ENCODE results near the gene ATXN2.
"Not testable (repeated sequence)": the region's sequence is repeated elsewhere in the genome, so short reads cannot be mapped to it uniquely, and the experiment has no call there.

The ATXN2 gene

DNA sequence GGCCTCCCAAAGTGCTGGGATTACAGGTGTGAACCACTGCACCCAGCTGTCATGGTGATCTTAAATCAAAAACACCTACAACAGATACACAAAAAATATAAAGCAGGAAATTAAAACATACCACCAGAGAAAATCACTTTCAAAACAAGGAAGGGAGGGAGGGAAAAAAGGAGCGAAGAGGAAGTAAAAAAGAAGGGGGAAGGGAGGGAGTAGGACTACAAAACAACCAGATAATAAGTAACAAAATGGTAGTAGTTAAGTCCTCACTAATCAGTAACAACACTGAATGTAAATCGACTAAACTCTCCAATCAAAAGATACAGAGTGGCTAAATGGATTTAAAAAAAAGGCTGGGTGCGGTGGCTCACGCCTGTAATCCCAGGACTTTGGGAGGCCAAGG is 104.4 kb downstream of the ATXN2 start:
- no peak for DNase-seq (ENCODE audit: low spot score)

GRCh38 chr12:111492979-111493378 is 106.1 kb downstream of the ATXN2 start:
- not testable (repeated sequence) for DNase-seq (ENCODE audit: low spot score)

GRCh38 chr12:111488798-111489197 is 110.3 kb downstream of the ATXN2 start:
- no peak for DNase-seq (ENCODE audit: low spot score)

DNA sequence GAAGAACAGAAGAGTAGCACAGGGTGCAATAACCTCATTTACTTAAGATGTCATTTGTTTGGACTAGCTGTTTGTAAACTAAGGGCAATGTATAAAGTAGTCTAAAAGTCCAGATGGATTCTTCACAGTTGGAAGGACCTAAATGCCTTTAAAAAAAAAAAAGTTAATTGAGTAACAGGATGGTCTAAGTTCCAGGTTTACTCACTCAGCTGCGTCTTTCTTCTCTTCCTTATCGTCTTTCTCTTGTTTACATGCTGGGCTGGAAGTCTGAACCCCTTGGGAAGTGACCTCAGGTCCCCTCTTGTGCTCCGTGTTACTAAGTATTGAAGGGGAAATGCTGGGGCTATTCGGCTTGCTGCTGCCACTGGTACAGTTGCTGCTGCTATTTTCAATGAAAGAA is 110.8 kb downstream of the ATXN2 start:
- DNase-seq (ENCODE audit: low spot score) = no peak

DNA sequence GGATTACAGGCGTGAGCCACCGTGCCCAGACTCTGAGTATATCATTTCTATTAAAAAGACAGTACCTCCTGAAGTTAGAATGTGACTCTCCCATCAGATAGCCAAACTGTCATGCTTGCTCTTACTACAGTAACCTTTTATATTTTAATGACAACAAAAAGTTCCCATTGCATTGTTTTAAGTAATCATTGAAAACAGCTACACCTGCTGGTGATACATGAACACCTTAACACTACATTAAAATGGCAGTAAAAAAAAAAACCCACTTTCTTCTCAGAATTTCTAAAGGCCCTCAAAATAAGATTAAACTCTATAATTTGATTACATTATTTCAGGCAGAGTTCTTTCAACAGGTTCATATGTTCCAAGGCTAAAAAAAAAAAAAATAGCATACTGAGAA is 116.7 kb downstream of the ATXN2 start:
- DNase-seq (ENCODE audit: low spot score) = no peak

GRCh38 chr12:111471236-111471635 is 127.9 kb downstream of the ATXN2 start:
- no peak for DNase-seq (ENCODE audit: low spot score)

GRCh38 chr12:111469401-111469800 is 129.7 kb downstream of the ATXN2 start:
- no peak for DNase-seq (ENCODE audit: low spot score)

- no peak for DNase-seq (ENCODE audit: low spot score)
Observed at GRCh38 chr12:111467857-111468241, 131.3 kb downstream of the ATXN2 start.

GRCh38 chr12:111467092-111467856 is 131.8 kb downstream of the ATXN2 start:
- no peak for DNase-seq (ENCODE audit: low spot score)

DNA sequence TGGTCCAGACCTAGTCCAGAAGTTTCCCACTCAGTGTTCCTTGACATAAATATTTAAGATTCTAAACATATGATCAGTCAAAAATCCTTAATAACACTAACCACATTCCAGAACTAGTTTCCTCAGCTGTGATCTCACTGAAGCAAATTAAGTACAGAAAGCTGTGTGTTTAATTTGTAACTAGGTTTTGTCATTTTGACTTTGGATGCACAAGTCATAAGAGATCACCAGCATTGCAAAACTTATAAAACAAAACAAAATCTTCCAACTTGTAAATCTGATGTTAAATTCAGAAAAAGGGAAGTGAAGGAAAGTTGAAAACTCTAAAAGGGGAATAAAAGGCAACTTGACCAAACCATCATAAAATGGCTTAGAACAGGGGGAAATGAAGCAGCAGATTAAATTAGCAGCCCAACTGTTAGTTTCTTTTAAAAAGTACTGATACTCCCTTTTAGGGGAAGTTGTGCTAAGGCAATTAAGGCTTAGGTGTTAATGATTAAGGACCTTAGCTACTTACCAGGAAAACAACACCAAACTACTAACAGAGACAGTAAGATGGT is 136.8 kb downstream of the ATXN2 start:
- DNase-seq (ENCODE audit: low spot score) = no peak

DNA sequence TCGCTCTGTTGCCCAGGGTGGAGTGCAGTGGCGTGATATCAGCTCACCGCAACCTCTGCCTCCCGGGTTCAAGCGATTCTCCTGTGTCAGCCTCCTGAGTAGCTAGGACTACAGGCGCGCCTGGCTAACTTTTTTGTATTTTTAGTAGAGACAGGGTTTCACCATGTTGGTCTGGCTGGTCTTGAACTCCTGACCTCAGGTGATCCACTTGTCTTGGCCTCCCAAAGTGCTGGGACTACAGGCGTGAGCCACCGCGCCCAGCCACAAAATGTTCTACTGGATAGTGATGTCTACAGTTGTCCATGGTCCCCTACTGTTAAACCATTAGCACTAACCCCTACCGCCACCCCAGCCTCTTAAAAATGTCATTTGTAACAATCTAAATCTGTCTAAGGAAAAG is 139.0 kb downstream of the ATXN2 start:
- DNase-seq (ENCODE audit: low spot score) = not testable (repeated sequence)

DNA sequence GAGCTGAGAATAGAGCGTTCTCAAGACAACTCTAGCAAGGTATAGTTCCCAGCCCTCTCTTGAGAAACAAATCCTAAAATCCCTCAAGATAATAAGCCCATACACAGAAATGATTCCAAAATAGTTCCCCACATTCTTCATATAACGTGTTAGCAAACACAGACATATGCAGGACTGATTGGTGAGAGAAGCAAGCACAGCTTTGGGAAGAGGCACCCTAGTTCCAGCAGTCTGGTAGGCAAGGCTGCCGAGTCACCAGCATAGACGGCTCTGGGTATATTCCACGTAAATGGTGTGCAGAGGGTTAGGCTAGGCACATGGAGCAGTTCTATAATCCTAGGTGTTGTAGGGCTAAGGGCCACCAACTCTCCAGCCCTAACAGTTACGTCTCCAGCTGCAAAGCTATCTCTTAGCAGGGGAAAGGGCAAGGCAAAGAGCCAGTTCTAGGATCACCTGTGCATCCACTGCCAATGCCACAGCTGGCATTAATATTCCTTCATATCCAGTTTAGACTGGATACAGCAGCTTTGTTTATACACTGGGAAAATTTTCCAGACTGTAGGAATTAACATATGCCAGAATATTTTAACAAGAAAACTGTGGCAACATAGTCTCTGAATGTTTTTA is 140.5 kb downstream of the ATXN2 start:
- no peak for DNase-seq (ENCODE audit: low spot score)

GRCh38 chr12:111457577-111457976 is 141.5 kb downstream of the ATXN2 start:
- DNase-seq (ENCODE audit: low spot score) = no peak

DNA sequence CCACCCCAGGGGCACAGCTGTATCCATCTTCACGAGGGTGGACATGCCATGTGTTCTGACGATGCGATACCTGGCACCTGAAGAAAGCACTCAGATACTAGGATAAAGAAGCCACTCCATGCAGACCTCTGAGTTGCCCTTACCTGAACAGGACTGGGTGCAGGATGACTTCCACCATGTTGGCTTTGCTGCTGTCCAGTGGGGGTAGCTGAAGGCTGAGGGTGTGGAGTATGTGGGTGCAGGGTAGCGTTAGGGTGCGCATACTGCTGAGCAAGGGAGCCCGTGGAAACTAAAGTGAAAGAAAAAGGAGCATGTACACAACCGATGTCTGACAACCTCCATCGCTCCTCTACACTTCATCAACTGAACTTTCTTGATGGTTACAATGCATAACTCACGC is 142.0 kb downstream of the ATXN2 start:
- no peak for DNase-seq (ENCODE audit: low spot score)

DNA sequence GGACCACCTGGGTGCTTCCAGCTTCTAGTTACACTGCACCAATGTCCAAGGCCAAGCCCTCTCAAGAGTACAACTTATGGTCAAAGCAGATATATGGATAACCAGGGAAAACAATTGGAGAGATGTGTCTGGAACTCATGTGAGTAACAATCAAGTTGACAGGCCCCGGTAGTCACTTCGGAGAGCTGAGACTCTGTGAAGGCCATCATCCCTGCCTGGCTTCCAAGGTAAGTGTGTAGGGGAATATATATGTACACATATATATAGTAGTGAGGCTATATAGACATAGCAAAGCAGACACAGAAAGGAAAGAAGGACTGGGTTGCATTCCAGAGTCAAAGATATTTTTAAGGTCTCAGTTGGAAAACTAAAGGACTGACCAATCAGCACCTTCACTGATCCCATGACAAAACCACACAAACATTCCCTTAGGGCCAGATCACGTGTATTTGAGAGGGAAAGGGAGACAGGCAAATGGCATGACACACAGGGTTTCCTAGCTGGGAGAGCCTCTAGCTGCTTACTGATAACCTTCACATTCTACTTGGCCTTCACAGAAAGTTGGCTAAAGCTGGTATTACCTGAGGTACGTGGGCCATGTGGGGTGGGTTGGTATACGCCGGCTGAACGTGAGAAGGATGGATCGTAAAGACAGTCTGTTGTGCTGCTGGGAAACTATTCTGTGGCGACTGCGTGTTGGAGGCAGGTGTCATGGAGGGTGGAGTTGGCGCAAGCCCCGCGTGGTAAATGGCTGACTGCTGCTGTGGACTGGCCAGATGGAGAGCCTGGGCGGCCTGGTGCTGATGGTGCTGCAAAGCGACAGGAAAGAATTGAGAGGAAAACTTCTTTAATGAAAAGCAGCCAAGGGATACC is 143.4 kb downstream of the ATXN2 start:
- DNase-seq (ENCODE audit: low spot score) = no peak

DNA sequence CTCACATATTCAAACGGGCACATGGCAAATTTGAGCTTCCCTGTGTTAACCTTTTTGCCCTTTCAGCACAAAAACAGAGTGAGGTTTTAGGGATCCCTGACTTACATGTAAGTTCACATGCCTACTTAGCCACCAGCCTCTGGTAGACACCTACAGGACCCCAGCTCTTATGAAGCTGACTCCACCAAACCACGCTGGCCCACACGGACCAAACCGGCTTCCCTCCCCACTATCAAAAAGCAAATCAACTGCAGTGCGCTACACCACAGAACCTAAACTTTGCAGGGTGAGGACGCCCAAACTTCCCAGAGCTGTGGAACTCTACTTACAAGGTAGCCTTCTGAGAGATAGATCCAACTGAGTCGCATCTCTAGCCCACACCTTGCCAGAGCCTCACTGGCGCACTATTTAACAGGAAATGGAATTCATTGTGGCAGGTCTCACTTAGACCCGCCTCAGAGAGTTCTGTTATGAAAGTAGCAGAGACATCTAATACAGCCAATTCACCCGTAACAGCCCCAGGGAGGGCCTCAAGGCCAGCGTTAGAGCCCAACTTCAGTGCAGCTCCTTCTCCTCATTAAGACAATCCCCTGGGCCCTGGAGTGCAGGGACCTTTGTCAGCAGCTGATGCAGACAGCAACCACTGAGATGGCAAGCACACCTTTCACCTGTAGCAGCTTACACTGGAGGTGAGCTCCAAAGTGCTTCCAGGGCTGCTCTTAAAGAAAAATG is 144.2 kb downstream of the ATXN2 start:
- DNase-seq (ENCODE audit: low spot score) = no peak

GRCh38 chr12:111454311-111454710 is 144.8 kb downstream of the ATXN2 start:
- DNase-seq (ENCODE audit: low spot score) = no peak

DNA sequence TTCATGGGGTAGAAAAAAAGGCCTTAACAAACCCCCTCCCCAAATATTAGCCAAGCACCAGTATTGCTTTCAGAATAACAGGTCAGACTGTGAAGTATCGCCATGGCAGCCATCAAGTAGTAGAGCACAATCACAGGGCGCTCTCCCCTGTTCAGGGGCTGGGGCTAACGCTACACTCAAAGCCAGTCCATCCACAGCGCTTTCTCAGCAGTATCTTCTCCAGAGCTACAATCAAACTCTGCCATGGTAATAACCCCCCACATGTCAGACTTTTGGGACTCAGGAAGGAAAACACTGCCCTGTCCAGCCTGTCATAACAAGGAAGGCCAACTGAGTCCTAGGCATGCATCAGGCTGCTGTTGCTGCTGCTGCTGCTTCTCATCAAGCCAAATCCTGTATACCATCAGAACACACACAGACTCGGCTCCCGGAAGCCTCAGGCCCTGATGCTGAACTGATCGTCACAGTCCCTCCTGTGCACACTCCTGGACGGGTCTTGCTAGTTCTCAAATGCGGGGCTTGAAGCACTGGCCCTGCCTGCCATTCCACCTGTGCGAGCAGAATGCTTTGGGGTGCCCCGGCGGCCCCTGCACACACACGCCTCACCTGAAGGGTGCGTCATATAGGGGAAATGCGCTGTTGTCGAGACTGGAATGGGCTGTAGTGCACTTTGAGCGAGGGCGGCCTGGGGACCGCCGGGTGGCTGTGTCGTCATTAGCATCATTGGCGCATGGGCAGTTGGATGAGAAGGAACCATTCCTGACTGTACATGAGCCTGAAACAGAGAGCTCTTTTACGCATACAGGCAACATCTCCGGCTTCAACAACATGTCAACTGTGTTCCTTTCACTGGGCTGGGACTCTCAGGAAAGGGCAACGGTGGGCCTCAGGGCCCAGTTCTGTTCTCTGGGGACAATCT is 145.8 kb downstream of the ATXN2 start:
- DNase-seq (ENCODE audit: low spot score) = no peak

DNA sequence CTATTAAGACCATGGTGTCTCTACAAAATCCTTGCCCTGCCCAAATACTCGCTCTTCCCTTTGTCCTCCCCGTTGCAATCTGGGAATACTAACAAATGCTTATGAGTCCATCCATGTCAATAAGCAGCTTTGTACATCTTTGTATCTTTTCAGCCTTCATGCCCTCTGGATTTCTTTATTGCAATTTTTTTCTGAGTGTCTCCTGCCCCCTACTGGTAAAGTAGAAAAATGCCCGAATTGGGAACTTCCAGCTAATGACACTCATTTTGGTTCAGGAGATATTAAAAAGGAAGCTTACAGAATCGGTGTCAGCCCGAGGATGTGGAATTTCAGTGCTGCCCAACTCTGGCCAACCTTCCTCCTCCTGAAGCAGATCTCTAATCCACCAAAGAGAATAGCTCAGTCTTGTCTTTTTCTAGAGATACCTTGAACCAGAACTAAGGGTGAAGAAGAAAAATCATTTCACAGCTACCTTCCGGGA is 147.4 kb downstream of the ATXN2 start:
- DNase-seq (ENCODE audit: low spot score) = no peak

DNA sequence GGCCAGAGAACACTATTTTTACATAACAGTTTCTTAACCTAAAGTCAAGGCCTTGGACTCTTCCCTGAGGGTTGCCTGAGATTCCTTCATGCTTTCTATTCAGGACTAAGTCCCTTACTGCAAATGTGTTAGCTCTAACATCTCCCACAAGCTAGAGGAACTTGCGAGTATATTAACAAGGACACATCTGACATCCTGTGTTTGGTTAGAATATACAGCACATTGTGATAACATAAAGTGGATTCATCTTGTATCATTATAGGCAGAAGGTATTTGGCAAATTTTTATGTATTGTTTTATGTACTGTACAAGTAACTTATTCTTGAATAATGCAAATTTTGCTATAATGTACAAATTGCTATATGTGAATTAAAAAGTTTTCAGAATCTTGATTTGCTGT is 147.9 kb downstream of the ATXN2 start:
- DNase-seq (ENCODE audit: low spot score) = no peak

DNA sequence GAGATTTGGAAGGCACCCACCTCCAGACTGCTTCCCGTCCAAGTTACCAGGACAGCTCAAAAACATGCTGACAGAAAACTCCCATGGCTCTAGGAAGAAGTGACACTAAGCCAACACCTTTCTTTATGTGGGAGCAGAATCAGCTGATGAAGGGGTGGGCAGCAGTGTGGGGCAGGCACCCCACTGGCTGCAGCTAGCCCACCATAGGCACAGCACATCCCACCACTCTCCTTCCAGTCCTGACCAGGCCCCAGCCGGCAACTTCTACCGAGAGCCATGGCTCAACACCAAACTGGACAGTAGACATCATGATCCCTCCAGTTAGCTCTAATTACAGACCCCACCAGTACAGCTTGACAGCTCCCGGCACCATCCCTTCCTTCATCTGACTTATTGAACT is 148.4 kb downstream of the ATXN2 start:
- DNase-seq (ENCODE audit: low spot score) = no peak

Data from left forelimb (tissue), 1 donor.